NCI-H526 (cell line): ENCODE results near the gene MBNL1.

ENCODE experiments used
- DNase-seq, 2 experiments: peaks; one replicate each; lab custom pipeline; 2025; lab: John Stamatoyannopoulos, UW

MBNL1 gene

GRCh38 chr3:152447511-152447910, 178.8 kb downstream of the MBNL1 start:
- no peak for DNase-seq

GRCh38 chr3:152448091-152448490, 179.4 kb downstream of the MBNL1 start:
- no peak for DNase-seq

- peak in 1 of 2 experiments; percentile 24 for DNase-seq
Observed at GRCh38 chr3:152452318-152452717, 183.6 kb downstream of the MBNL1 start.

- no peak for DNase-seq
Observed at GRCh38 chr3:152454076-152454875, 185.5 kb downstream of the MBNL1 start.

GRCh38 chr3:152455989-152456388, 187.3 kb downstream of the MBNL1 start:
- no peak for DNase-seq

GRCh38 chr3:152457500-152458375, 189.0 kb downstream of the MBNL1 start:
- no peak for DNase-seq

GRCh38 chr3:152458376-152459117, 189.8 kb downstream of the MBNL1 start:
- no peak for DNase-seq

GRCh38 chr3:152459118-152459515, 190.4 kb downstream of the MBNL1 start:
- no peak for DNase-seq

GRCh38 chr3:152459572-152459971, 190.8 kb downstream of the MBNL1 start:
- DNase-seq = no peak

GRCh38 chr3:152460936-152461335, 192.2 kb downstream of the MBNL1 start:
- DNase-seq = peak; percentile 88 to 92

- DNase-seq = peak; percentile 57 to 65
Observed at GRCh38 chr3:152461460-152461859, 192.7 kb downstream of the MBNL1 start.

- DNase-seq = peak; percentile 11 to 63
Observed at GRCh38 chr3:152466784-152467183, 198.1 kb downstream of the MBNL1 start.

- no peak for DNase-seq
Observed at GRCh38 chr3:152469248-152470025, 200.7 kb downstream of the MBNL1 start.

GRCh38 chr3:152470095-152470494, 201.4 kb downstream of the MBNL1 start:
- DNase-seq = no peak

- DNase-seq = no peak
Observed at GRCh38 chr3:152470893-152471292, 202.2 kb downstream of the MBNL1 start.

- peak; percentile 8 to 88 for DNase-seq
Observed at GRCh38 chr3:152471814-152472671, 203.3 kb downstream of the MBNL1 start.

- no peak for DNase-seq
Observed at GRCh38 chr3:152472672-152472954, 203.9 kb downstream of the MBNL1 start.

- DNase-seq = peak in 1 of 2 experiments; percentile 81
Observed at GRCh38 chr3:152474585-152474984, 205.9 kb downstream of the MBNL1 start.

- no peak for DNase-seq
Observed at GRCh38 chr3:152477422-152477821, 208.7 kb downstream of the MBNL1 start.

- DNase-seq = no peak
Observed at GRCh38 chr3:152480282-152480953, 211.7 kb downstream of the MBNL1 start.
